Coronary artery (tissue), 2 donors: Measurements from ENCODE around the gene PLSCR4.
A peak's percentile ranks its signal among the peaks of the same experiment; 100 is the strongest.

Source experiments
- DNase-seq: peaks from one replicate; pipeline ENCODE4 v3.0.0-alpha.2; 2017; ENCODE audit warnings: low spot score
- H3K27ac ChIP-seq, 2 donors: fragments of 200-600 bp; sonication (generic); one replicate each; pipeline ENCODE4 v1.5.1; 2016 to 2019
- H3K4me3 ChIP-seq: fragments of 200-600 bp; sonication (generic); 2 replicates; pipeline ENCODE4 v1.5.1; 2016; ENCODE audit warnings: mild to moderate bottlenecking, moderate library complexity
- TF ChIP-seq, protein P1 (sequence below): fragments of 200-600 bp; sonication (generic); IDR thresholded peaks from one replicate; pipeline ENCODE4 v1.5.1; 2019; ENCODE audit warnings: antibody characterized with exemption

Gene PLSCR4

DNA sequence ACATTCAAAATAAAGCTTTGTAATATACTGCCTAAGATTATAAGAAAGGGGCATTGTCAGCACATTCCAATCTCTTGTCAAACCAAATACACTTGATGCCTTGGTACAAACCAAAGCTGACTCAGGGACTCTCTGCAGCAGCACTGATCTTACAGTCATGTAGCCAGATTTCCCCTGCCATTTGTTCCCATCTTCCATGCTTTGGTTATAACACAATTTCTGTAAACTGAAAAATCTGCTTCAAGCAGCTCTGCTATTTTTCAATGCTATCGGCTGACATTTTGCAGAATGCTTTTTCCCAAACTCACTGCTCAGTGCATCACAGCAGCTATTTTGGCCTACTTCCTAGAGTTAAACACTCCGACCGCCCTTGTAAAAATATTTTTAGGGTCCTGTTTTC is 108.1 kb downstream of the PLSCR4 start:
- no peak for DNase-seq
- H3K4me3 ChIP-seq = peak overlapping the region; percentile 31
- TF ChIP-seq, protein P1, sequence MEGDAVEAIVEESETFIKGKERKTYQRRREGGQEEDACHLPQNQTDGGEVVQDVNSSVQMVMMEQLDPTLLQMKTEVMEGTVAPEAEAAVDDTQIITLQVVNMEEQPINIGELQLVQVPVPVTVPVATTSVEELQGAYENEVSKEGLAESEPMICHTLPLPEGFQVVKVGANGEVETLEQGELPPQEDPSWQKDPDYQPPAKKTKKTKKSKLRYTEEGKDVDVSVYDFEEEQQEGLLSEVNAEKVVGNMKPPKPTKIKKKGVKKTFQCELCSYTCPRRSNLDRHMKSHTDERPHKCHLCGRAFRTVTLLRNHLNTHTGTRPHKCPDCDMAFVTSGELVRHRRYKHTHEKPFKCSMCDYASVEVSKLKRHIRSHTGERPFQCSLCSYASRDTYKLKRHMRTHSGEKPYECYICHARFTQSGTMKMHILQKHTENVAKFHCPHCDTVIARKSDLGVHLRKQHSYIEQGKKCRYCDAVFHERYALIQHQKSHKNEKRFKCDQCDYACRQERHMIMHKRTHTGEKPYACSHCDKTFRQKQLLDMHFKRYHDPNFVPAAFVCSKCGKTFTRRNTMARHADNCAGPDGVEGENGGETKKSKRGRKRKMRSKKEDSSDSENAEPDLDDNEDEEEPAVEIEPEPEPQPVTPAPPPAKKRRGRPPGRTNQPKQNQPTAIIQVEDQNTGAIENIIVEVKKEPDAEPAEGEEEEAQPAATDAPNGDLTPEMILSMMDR = no peak
- peak overlapping the region in 1 of 2 donors; percentile 62 for H3K27ac ChIP-seq
